H9 (cell line): Measurements from ENCODE around the gene SEC11A. TPM values are rescaled to one million over a fixed set of nuclear protein-coding genes. Genes with fewer than 3 reads are reported as not detected.

Experiments used
- DNase-seq: peaks from one replicate; pipeline ENCODE4 v3.0.0-alpha.2; 2017
- H2AFZ ChIP-seq: one replicate; pipeline ENCODE4 v1.6.1; 2013; ENCODE audit warnings: mild to moderate bottlenecking, low read length, control low read depth, moderate library complexity
- H2AK5ac ChIP-seq: 2 replicates; pipeline ENCODE4 v1.6.1; 2013; ENCODE audit warnings: low read length, control low read depth, mixed read lengths; ENCODE audit not compliant: insufficient read length
- H2BK120ac ChIP-seq: one replicate; pipeline ENCODE4 v1.6.1; 2013; ENCODE audit warnings: low read depth, mild to moderate bottlenecking, low read length, control low read depth, inconsistent platforms; ENCODE audit not compliant: poor library complexity, severe bottlenecking
- H2BK12ac ChIP-seq: 2 replicates; pipeline ENCODE4 v1.6.1; 2013; ENCODE audit warnings: low read length, control low read depth, mixed read lengths, low read depth; ENCODE audit not compliant: insufficient read length
- H2BK15ac ChIP-seq: 2 replicates; pipeline ENCODE4 v1.6.1; 2013; ENCODE audit warnings: low read depth, low read length, control low read depth
- H2BK20ac ChIP-seq: one replicate; pipeline ENCODE4 v1.6.1; 2013; ENCODE audit warnings: low read depth, mild to moderate bottlenecking, low read length, control low read depth, inconsistent platforms; ENCODE audit not compliant: poor library complexity, severe bottlenecking
- H2BK5ac ChIP-seq: 2 replicates; pipeline ENCODE4 v1.6.1; 2013; ENCODE audit warnings: low read length, control low read depth, mixed read lengths; ENCODE audit not compliant: insufficient read length
- H3K14ac ChIP-seq: 2 replicates; pipeline ENCODE4 v1.6.1; 2013; ENCODE audit warnings: low read length, control low read depth; ENCODE audit not compliant: insufficient read depth
- H3K18ac ChIP-seq: 2 replicates; pipeline ENCODE4 v1.6.1; 2013; ENCODE audit warnings: low read depth, mild to moderate bottlenecking, mixed read lengths, low read length, control low read depth; ENCODE audit not compliant: insufficient read length
- H3K23ac ChIP-seq: 2 replicates; pipeline ENCODE4 v1.6.1; 2013; ENCODE audit warnings: low read length, control low read depth, mixed read lengths, low read depth; ENCODE audit not compliant: insufficient read length
- H3K23me2 ChIP-seq: 2 replicates; pipeline ENCODE4 v1.6.1; 2013; ENCODE audit warnings: low read depth, mild to moderate bottlenecking, mixed read lengths, low read length, control low read depth; ENCODE audit not compliant: insufficient read length, poor library complexity, severe bottlenecking
- H3K27ac ChIP-seq: 2 replicates; pipeline ENCODE4 v1.5.1; 2013; ENCODE audit warnings: low read length, control low read depth, mixed read lengths, low read depth; ENCODE audit not compliant: insufficient read length
- H3K27me3 ChIP-seq: 2 replicates; pipeline ENCODE4 v1.6.1; 2013; ENCODE audit warnings: low read length, control low read depth, inconsistent platforms; ENCODE audit not compliant: insufficient read depth
- H3K4ac ChIP-seq: 2 replicates; pipeline ENCODE4 v1.6.1; 2013; ENCODE audit warnings: low read depth, mild to moderate bottlenecking, control low read depth, inconsistent platforms, low read length, moderate library complexity
- H3K4me1 ChIP-seq: 2 replicates; pipeline ENCODE4 v1.6.1; 2013; ENCODE audit warnings: low read length, control low read depth, inconsistent platforms; ENCODE audit not compliant: insufficient read depth
- H3K4me2 ChIP-seq: 2 replicates; pipeline ENCODE4 v1.6.1; 2013; ENCODE audit warnings: low read length, control low read depth, mixed read lengths; ENCODE audit not compliant: insufficient read length, insufficient read depth
- H3K56ac ChIP-seq: 2 replicates; pipeline ENCODE4 v1.6.1; 2013; ENCODE audit warnings: low read depth, mild to moderate bottlenecking, mixed read lengths, low read length, control low read depth; ENCODE audit not compliant: insufficient read length
- H3K79me1 ChIP-seq: 2 replicates; pipeline ENCODE4 v1.6.1; 2013; ENCODE audit warnings: low read depth, mild to moderate bottlenecking, moderate library complexity, low read length, control low read depth, inconsistent platforms; ENCODE audit not compliant: insufficient read depth, poor library complexity, severe bottlenecking
- H3K79me2 ChIP-seq: 2 replicates; pipeline ENCODE4 v1.6.1; 2013; ENCODE audit warnings: low read length, control low read depth, inconsistent platforms; ENCODE audit not compliant: insufficient read depth
- H3K9ac ChIP-seq: 2 replicates; pipeline ENCODE4 v1.6.1; 2013; ENCODE audit warnings: low read length, control low read depth, mixed read lengths; ENCODE audit not compliant: insufficient read length; ENCODE audit errors: extremely low read depth
- H3K9me3 ChIP-seq: one replicate; pipeline ENCODE4 v1.6.1; 2013; ENCODE audit warnings: low read depth, low read length, inconsistent platforms; ENCODE audit not compliant: control insufficient read depth
- H3T11ph ChIP-seq: one replicate; pipeline ENCODE4 v1.6.1; 2013; ENCODE audit warnings: mild to moderate bottlenecking, low read length, control low read depth, inconsistent platforms
- H4K20me1 ChIP-seq: one replicate; pipeline ENCODE4 v1.6.1; 2013; ENCODE audit not compliant: control insufficient read depth, insufficient read length, insufficient read depth
- H4K5ac ChIP-seq: 2 replicates; pipeline ENCODE4 v1.6.1; 2013; ENCODE audit warnings: low read depth, mild to moderate bottlenecking, mixed read lengths, low read length, control low read depth; ENCODE audit not compliant: insufficient read length
- H4K8ac ChIP-seq: replicated peaks from 2 replicates; pipeline ENCODE4 v1.6.1; 2013; ENCODE audit warnings: low read length, control low read depth, mixed read lengths, low read depth; ENCODE audit not compliant: insufficient read length
- H4K91ac ChIP-seq: 2 replicates; pipeline ENCODE4 v1.6.1; 2013; ENCODE audit warnings: low read depth, mild to moderate bottlenecking, moderate library complexity, mixed read lengths, low read length, control low read depth; ENCODE audit not compliant: insufficient read length
- H3K27ac Mint-ChIP-seq, 3 experiments: 2 replicates in 2 of 3; 3 replicates in 1 of 3; pipeline ENCODE4 v1.8.0; 2020 to 2021; ENCODE audit warnings: mixed read lengths in 3 of 3, mild to moderate bottlenecking in 1 of 3, moderate library complexity in 1 of 3
- H3K27me3 Mint-ChIP-seq: 2 replicates; pipeline ENCODE4 v1.8.0; 2021; ENCODE audit warnings: low read depth, mild to moderate bottlenecking, moderate library complexity, mixed read lengths
- H3K36me3 Mint-ChIP-seq, 3 experiments: 2 replicates in 2 of 3; 3 replicates in 1 of 3; pipeline ENCODE4 v1.8.0; 2020 to 2021; ENCODE audit warnings: low read depth in 3 of 3, mixed read lengths in 3 of 3; ENCODE audit not compliant: insufficient read depth in 1 of 3
- H3K4me1 Mint-ChIP-seq, 2 experiments: 2 replicates each; pipeline ENCODE4 v1.8.0; 2020; ENCODE audit warnings: mixed read lengths in 2 of 2
- H3K4me3 Mint-ChIP-seq, 2 experiments: 2 replicates in 1 of 2; 3 replicates in 1 of 2; pipeline ENCODE4 v1.8.0; 2020 to 2021; ENCODE audit warnings: mild to moderate bottlenecking in 2 of 2, mixed read lengths in 2 of 2, moderate library complexity in 1 of 2
- H3K9me3 Mint-ChIP-seq, 2 experiments: 2 replicates in 1 of 2; 3 replicates in 1 of 2; pipeline ENCODE4 v1.8.0; 2020; ENCODE audit warnings: mild to moderate bottlenecking in 2 of 2, mixed read lengths in 2 of 2, moderate library complexity in 1 of 2
- WGBS: extraction: QIAGEN DNeasy Blood & Tissue Kit; methylation state at CpG from one replicate; pipeline ENCODE4 v1.1.7; 2013; ENCODE audit warnings: missing lambda C conversion rate, low lambda C conversion rate, mixed read lengths; ENCODE audit not compliant: insufficient read length; ENCODE audit errors: extremely low coverage; 5-methylcytosine and 5-hydroxymethylcytosine counted together
- total RNA-seq: library from RNA; stranded (reverse); gene quantifications from 2 replicates; pipeline ENCODE4 v1.2.1, GENCODE V29; 2021
- TF ChIP-seq, protein P1 (sequence below): fragments of 200-600 bp; sonication (generic); conservative IDR thresholded peaks from 3 replicates; pipeline ENCODE4 v1.8.0; 2021; ENCODE audit warnings: antibody characterized with exemption, mild to moderate bottlenecking

The SEC11A gene
- total RNA-seq, 1 experiment from 2014 or later: 250 TPM

DNA sequence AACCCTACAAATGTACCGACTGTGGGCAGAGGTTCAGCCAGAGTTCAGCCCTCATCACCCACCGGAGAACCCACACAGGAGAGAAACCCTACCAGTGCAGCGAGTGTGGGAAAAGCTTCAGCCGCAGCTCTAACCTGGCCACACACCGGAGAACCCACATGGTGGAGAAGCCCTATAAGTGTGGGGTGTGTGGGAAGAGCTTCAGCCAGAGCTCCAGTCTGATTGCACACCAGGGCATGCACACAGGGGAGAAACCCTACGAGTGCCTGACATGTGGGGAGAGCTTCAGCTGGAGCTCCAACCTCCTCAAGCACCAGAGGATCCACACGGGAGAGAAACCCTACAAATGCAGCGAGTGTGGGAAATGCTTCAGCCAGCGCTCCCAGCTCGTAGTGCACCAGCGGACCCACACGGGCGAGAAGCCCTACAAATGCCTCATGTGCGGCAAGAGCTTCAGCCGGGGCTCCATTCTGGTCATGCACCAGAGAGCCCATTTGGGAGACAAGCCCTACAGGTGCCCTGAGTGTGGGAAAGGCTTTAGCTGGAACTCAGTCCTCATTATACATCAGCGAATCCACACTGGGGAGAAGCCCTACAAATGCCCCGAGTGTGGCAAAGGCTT lies 94.5 kb downstream of the SEC11A start:
- Histone ChIP-seq H3K4me2 (no peak overlapping the region), H2AFZ (no peak overlapping the region), H3K18ac (no peak overlapping the region), H2AK5ac (no peak overlapping the region), H3K79me1 (peaks cover 13% of the 10 kb centered on the region), H3K56ac (no peak overlapping the region), H3K27me3 (no peaks in the 10 kb centered on the region), H3K4me1 (no peaks in the 10 kb centered on the region), H3T11ph (no peak overlapping the region), H4K20me1 (no peaks in the 10 kb centered on the region), H4K8ac (no peak overlapping the region), H3K9ac (no peak overlapping the region), H3K4ac (no peak overlapping the region), H2BK12ac (no peak overlapping the region), H3K27ac (no peak overlapping the region), H2BK20ac (no peak overlapping the region), H2BK5ac (no peak overlapping the region), H4K5ac (no peak overlapping the region), H3K23ac (no peak overlapping the region), H3K23me2 (no peaks in the 10 kb centered on the region), H4K91ac (no peak overlapping the region), H2BK120ac (no peak overlapping the region), H2BK15ac (no peak overlapping the region), H3K9me3 (peaks cover 36% of the 10 kb centered on the region), H3K79me2 (peaks cover 6% of the 10 kb centered on the region; the same call in 1 of the 2 replicates), H3K14ac (no peak overlapping the region)
- H3K4me3 Mint-ChIP-seq: no peak overlapping the region
- no peak overlapping the region for H3K27ac Mint-ChIP-seq
- H3K27me3 Mint-ChIP-seq: peaks cover 10% of the 10 kb centered on the region
- DNase-seq: no peak
- H3K36me3 Mint-ChIP-seq: peaks cover 63 to 85% (median 75%) of the 10 kb centered on the region in 3 experiments
- H3K9me3 Mint-ChIP-seq: peaks cover 50 to 68% of the 10 kb centered on the region in 2 experiments
- TF ChIP-seq, protein P1, sequence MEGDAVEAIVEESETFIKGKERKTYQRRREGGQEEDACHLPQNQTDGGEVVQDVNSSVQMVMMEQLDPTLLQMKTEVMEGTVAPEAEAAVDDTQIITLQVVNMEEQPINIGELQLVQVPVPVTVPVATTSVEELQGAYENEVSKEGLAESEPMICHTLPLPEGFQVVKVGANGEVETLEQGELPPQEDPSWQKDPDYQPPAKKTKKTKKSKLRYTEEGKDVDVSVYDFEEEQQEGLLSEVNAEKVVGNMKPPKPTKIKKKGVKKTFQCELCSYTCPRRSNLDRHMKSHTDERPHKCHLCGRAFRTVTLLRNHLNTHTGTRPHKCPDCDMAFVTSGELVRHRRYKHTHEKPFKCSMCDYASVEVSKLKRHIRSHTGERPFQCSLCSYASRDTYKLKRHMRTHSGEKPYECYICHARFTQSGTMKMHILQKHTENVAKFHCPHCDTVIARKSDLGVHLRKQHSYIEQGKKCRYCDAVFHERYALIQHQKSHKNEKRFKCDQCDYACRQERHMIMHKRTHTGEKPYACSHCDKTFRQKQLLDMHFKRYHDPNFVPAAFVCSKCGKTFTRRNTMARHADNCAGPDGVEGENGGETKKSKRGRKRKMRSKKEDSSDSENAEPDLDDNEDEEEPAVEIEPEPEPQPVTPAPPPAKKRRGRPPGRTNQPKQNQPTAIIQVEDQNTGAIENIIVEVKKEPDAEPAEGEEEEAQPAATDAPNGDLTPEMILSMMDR: no peak
- WGBS: no CpG with 5 or more reads among the region's 17 CpGs
- H3K4me1 Mint-ChIP-seq: peaks cover 6 to 7% of the 10 kb centered on the region in 2 experiments
